HG02870 (cell line): ENCODE results near the gene FAM50B.

Experiments used
- ATAC-seq: cut with Tn5 transposase; IDR thresholded peaks from one replicate; pipeline ENCODE4 v1.9.1; 2021; ENCODE audit warnings: mild to moderate bottlenecking, moderate library complexity; ENCODE audit not compliant: unreplicated experiment

FAM50B gene

GRCh38 chr6:3819161-3820110, 29.7 kb upstream of the FAM50B start:
- no peak for ATAC-seq

GRCh38 chr6:3820563-3820962, 28.6 kb upstream of the FAM50B start:
- no peak for ATAC-seq

- no peak for ATAC-seq
Measured at GRCh38 chr6:3822747-3823445, 26.3 kb upstream of the FAM50B start.

- no peak for ATAC-seq
Measured at GRCh38 chr6:3823671-3824070, 25.5 kb upstream of the FAM50B start.

- no peak for ATAC-seq
Measured at GRCh38 chr6:3825331-3825831, 23.8 kb upstream of the FAM50B start.

GRCh38 chr6:3825851-3826581, 23.2 kb upstream of the FAM50B start:
- no peak for ATAC-seq

- no peak for ATAC-seq
Measured at GRCh38 chr6:3829285-3829684, 19.9 kb upstream of the FAM50B start.

- ATAC-seq, result no peak
Measured at GRCh38 chr6:3830806-3831205, 18.4 kb upstream of the FAM50B start.

GRCh38 chr6:3831761-3832530, 17.2 kb upstream of the FAM50B start:
- ATAC-seq, result no peak

GRCh38 chr6:3835055-3835731, 14.0 kb upstream of the FAM50B start:
- ATAC-seq, result no peak

- ATAC-seq, result no peak
Measured at GRCh38 chr6:3835785-3836184, 13.4 kb upstream of the FAM50B start.

- no peak for ATAC-seq
Measured at GRCh38 chr6:3836566-3836965, 12.6 kb upstream of the FAM50B start.

GRCh38 chr6:3837781-3838180, 11.4 kb upstream of the FAM50B start:
- ATAC-seq, result no peak

- no peak for ATAC-seq
Measured at GRCh38 chr6:3838992-3839867, 9.9 kb upstream of the FAM50B start.

GRCh38 chr6:3841066-3841454, 8.1 kb upstream of the FAM50B start:
- ATAC-seq, result no peak

GRCh38 chr6:3841711-3842565, 7.2 kb upstream of the FAM50B start:
- no peak for ATAC-seq

- ATAC-seq, result no peak
Measured at GRCh38 chr6:3843379-3844096, 5.6 kb upstream of the FAM50B start.
